OCI-LY1 (cell line): ENCODE data around the gene TRIM40.

Experiments
- EZH2 ChIP-seq: fragments of 200-600 bp; sonication (generic), shearing (Covaris generic); IDR thresholded peaks from 2 replicates; pipeline ENCODE4 v1.8.0; 2017; ENCODE audit warnings: borderline replicate concordance, mixed run types, mild to moderate bottlenecking, antibody characterized with exemption, low read length, moderate library complexity, mixed read lengths
- TF ChIP-seq, protein P1 (sequence below): fragments of 200-600 bp; sonication (generic), shearing (Covaris generic); IDR thresholded peaks from 2 replicates; pipeline ENCODE4 v1.5.1; 2017; ENCODE audit warnings: mild to moderate bottlenecking, antibody characterized with exemption, low read length, moderate library complexity, mixed read lengths

DNA sequence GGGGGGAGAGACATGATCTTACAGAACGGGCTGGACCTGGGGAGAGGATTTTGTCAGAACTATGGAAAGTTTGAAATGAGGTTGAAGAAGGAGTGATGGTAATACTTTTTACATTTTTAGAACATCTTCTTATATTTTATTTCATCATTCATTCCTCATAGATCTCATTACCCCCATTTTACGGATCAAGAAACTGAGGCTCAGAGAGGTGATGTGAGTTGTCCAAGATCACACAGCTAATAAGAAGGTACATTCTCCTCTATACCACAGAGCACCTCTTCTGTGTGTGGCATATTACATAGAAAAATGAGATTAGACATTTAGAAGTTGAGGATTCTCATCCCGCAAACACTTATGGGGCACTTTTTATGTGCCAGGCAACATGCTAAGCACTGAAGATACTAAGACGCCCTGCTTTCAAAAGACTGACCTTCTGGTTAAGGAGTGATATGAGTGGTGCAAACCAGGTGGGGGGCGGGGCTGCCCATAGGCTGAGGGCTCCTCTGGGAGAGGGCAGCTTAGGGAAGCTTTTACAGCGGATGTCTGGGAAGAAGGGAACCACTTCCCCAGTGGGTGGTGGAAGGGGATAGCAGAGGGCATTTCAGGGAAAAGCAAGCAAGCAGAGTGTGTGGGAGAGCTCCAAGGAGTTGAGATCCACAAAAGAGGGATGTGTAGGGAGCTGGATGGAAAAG lies 42.9 kb upstream of the TRIM40 start:
- TF ChIP-seq, protein P1, sequence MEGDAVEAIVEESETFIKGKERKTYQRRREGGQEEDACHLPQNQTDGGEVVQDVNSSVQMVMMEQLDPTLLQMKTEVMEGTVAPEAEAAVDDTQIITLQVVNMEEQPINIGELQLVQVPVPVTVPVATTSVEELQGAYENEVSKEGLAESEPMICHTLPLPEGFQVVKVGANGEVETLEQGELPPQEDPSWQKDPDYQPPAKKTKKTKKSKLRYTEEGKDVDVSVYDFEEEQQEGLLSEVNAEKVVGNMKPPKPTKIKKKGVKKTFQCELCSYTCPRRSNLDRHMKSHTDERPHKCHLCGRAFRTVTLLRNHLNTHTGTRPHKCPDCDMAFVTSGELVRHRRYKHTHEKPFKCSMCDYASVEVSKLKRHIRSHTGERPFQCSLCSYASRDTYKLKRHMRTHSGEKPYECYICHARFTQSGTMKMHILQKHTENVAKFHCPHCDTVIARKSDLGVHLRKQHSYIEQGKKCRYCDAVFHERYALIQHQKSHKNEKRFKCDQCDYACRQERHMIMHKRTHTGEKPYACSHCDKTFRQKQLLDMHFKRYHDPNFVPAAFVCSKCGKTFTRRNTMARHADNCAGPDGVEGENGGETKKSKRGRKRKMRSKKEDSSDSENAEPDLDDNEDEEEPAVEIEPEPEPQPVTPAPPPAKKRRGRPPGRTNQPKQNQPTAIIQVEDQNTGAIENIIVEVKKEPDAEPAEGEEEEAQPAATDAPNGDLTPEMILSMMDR: no peak
- TF ChIP-seq EZH2: no peak
